Brain microvascular endothelial cell (primary cell): ENCODE data around the gene ZDBF2.
A peak's percentile ranks its signal among the peaks of the same experiment; 100 is the strongest.
"Not testable (repeated sequence)": the region's sequence is repeated elsewhere in the genome, so short reads cannot be mapped to it uniquely, and the experiment has no call there.

Experiments used
- DNase-seq: peaks from one replicate; pipeline ENCODE4 v3.0.0-alpha.2; 2020
- H3K27ac ChIP-seq: fragments of 250-450 bp; sonication (Bioruptor Pico); 2 replicates; pipeline ENCODE4 v1.5.1; 2020; ENCODE audit warnings: mild to moderate bottlenecking, moderate library complexity
- H3K27me3 ChIP-seq: fragments of 250-450 bp; sonication (Bioruptor Pico); replicated peaks from 2 replicates; pipeline ENCODE4 v1.5.1; 2020; ENCODE audit warnings: mild to moderate bottlenecking
- H3K36me3 ChIP-seq: fragments of 250-450 bp; sonication (Bioruptor Pico); replicated peaks from 2 replicates; pipeline ENCODE4 v1.5.1; 2020; ENCODE audit warnings: mild to moderate bottlenecking
- H3K4me3 ChIP-seq: 2 replicates; pipeline ENCODE4 v1.5.1; 2011; ENCODE audit warnings: low read depth, mild to moderate bottlenecking, control low read depth, low read length, moderate library complexity
- in situ Hi-C: cut with HindIII; loops from 2 replicates; pipeline ENCODE4 v1.10.0; 2017; ENCODE audit warnings: low sequenced_read_pairs, low pct_ligation_motif_present
- TF ChIP-seq, protein P1 (sequence below): IDR thresholded peaks from 2 replicates; pipeline ENCODE4 v1.5.1; 2011; ENCODE audit warnings: low read depth, mild to moderate bottlenecking, moderate library complexity, low read length, control low read depth, inconsistent platforms; ENCODE audit errors: missing control alignments

The ZDBF2 gene

GRCh38 chr2:206276169-206276942 lies 1.9 kb downstream of the ZDBF2 start:
- in situ Hi-C loops: no loop called here
- peak overlapping the region; percentile 67 for H3K4me3 ChIP-seq
- no peak overlapping the region for H3K27ac ChIP-seq
- TF ChIP-seq, protein P1, sequence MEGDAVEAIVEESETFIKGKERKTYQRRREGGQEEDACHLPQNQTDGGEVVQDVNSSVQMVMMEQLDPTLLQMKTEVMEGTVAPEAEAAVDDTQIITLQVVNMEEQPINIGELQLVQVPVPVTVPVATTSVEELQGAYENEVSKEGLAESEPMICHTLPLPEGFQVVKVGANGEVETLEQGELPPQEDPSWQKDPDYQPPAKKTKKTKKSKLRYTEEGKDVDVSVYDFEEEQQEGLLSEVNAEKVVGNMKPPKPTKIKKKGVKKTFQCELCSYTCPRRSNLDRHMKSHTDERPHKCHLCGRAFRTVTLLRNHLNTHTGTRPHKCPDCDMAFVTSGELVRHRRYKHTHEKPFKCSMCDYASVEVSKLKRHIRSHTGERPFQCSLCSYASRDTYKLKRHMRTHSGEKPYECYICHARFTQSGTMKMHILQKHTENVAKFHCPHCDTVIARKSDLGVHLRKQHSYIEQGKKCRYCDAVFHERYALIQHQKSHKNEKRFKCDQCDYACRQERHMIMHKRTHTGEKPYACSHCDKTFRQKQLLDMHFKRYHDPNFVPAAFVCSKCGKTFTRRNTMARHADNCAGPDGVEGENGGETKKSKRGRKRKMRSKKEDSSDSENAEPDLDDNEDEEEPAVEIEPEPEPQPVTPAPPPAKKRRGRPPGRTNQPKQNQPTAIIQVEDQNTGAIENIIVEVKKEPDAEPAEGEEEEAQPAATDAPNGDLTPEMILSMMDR: no peak
- peaks cover 17% of the 10 kb centered on the region for H3K27me3 ChIP-seq
- no peak for DNase-seq
- no peaks in the 10 kb centered on the region for H3K36me3 ChIP-seq

GRCh38 chr2:206277503-206277902 lies 3.0 kb downstream of the ZDBF2 start:
- in situ Hi-C loops: no loop called here
- Histone ChIP-seq H3K27me3 (peaks cover 13% of the 10 kb centered on the region), H3K36me3 (no peaks in the 10 kb centered on the region), H3K4me3 (no peak overlapping the region), H3K27ac (no peak overlapping the region)
- TF ChIP-seq, protein P1: no peak
- no peak for DNase-seq

- DNase-seq: no peak
- Histone ChIP-seq H3K27ac (no peak overlapping the region), H3K36me3 (no peaks in the 10 kb centered on the region), H3K27me3 (no peaks in the 10 kb centered on the region), H3K4me3 (no peak overlapping the region)
- TF ChIP-seq, protein P1: no peak
- in situ Hi-C loops: no loop called here
Observed at GRCh38 chr2:206282746-206283145, 8.3 kb downstream of the ZDBF2 start.

DNA sequence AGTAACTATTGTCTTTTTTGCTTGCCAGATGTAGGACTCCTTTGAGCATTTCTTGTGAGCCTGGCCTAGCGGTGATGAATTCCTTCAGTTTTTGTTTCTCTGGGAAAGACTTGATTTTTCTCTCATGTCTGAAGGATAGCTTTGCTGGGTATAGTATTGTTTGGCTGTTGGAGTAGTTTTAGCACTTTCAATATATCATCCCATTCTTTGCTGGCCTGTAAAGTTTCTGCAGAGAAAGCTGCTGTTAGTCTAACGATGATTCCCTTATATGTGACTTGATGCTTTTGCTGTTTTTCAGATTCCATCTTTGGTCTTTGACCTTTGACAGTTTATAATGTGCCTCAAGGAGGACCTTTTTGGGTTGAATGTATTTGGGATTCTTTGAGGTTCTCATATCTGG lies 12.7 kb downstream of the ZDBF2 start:
- in situ Hi-C loops: no loop called here
- DNase-seq: no peak
- Histone ChIP-seq H3K4me3 (no peak overlapping the region), H3K27me3 (no peaks in the 10 kb centered on the region), H3K36me3 (no peaks in the 10 kb centered on the region), H3K27ac (no peak overlapping the region)
- TF ChIP-seq, protein P1: no peak

GRCh38 chr2:206289391-206289790 lies 14.9 kb downstream of the ZDBF2 start:
- Histone ChIP-seq H3K4me3 (no peak overlapping the region), H3K27me3 (no peaks in the 10 kb centered on the region), H3K36me3 (no peaks in the 10 kb centered on the region), H3K27ac (no peak overlapping the region)
- in situ Hi-C loops: no loop called here
- TF ChIP-seq, protein P1: no peak
- DNase-seq: no peak

DNA sequence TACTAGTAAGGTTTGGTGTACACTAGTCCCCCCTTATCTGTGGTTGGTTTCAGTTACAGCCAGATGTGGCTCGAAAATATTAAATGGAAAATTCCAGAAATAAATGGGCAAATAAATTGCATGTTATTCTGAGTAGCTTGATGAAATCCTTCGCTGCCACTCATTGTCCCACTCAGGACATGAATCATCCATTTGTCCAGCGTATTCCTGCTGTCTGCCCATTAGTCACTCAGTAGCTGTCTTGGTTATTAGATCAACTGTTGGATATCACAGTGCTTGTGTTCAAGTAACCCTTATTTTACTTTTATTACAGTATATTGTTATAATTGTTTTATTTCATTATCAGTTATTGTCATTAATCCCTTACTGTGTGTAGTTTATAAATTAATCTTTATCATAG lies 21.7 kb downstream of the ZDBF2 start:
- no peaks in the 10 kb centered on the region for H3K27me3 ChIP-seq
- in situ Hi-C loops: no loop called here
- peak overlapping the region; percentile 43 for H3K27ac ChIP-seq
- TF ChIP-seq, protein P1: no peak
- peak; percentile 90 for DNase-seq
- H3K4me3 ChIP-seq: no peak overlapping the region
- H3K36me3 ChIP-seq: no peaks in the 10 kb centered on the region

GRCh38 chr2:206299608-206300007 lies 25.1 kb downstream of the ZDBF2 start:
- H3K4me3 ChIP-seq, in situ Hi-C loops, H3K27ac ChIP-seq, DNase-seq, H3K27me3 ChIP-seq, H3K36me3 ChIP-seq: not testable (repeated sequence)
